Lower lobe of right lung (tissue), 2 donors: ENCODE measurements around the gene NSUN4. TPM values are rescaled to one million over a fixed set of nuclear protein-coding genes. Genes with fewer than 3 reads are reported as not detected.
A peak's percentile ranks its signal among the peaks of the same experiment; 100 is the strongest.
"Not testable (repeated sequence)": the region's sequence is repeated elsewhere in the genome, so short reads cannot be mapped to it uniquely, and the experiment has no call there.

Experiments used
- ATAC-seq, 2 donors: fragments of 200-7000 bp; cut with Tn5 transposase; one replicate each; pipeline ENCODE4 v1.9.1; 2020 to 2022; ENCODE audit warnings: mild to moderate bottlenecking in 2 of 2, moderate library complexity in 2 of 2
- DNase-seq: peaks from one replicate; pipeline ENCODE4 v3.0.0-alpha.2; 2020
- H3K27ac ChIP-seq: fragments of 200-600 bp; one replicate; pipeline ENCODE4 v1.8.0; 2022
- H3K27me3 ChIP-seq: fragments of 200-600 bp; one replicate; pipeline ENCODE4 v1.8.0; 2022; ENCODE audit warnings: low read depth
- H3K36me3 ChIP-seq: fragments of 200-600 bp; one replicate; pipeline ENCODE4 v1.8.0; 2022; ENCODE audit warnings: mild to moderate bottlenecking
- H3K4me1 ChIP-seq: fragments of 200-600 bp; one replicate; pipeline ENCODE4 v1.8.0; 2022
- H3K4me3 ChIP-seq: fragments of 200-600 bp; one replicate; pipeline ENCODE4 v1.8.0; 2022; ENCODE audit warnings: mild to moderate bottlenecking
- H3K9me3 ChIP-seq: fragments of 200-600 bp; one replicate; pipeline ENCODE4 v1.8.0; 2022
- CTCF ChIP-seq: fragments of 200-600 bp; IDR thresholded peaks from one replicate; pipeline ENCODE4 v1.8.0; 2022; ENCODE audit warnings: antibody characterized with exemption, mild to moderate bottlenecking
- intact Hi-C: fragments of 100-400 bp; cut with DNase I; formaldehyde crosslinking; loops from one replicate; pipeline ENCODE4 v1.11.0; 2022
- total RNA-seq: library from RNA; stranded (reverse); fragmentation: NEBNext Ultra II Directional; extraction: Animal tissue kit (Norgen Biotek cat#: 25700); gene quantifications from one replicate; pipeline ENCODE4 v1.2.1, GENCODE V29; 2021
- donor health status: DM: no; HTN: yes; CAD: no; lungs with severe emphysema.

The NSUN4 gene
- total RNA-seq, 1 donor from 2014 or later, result 26.9 TPM

GRCh38 chr1:46328182-46328581 lies 12.4 kb upstream of the NSUN4 start:
- ATAC-seq, DNase-seq, intact Hi-C loops, H3K27ac ChIP-seq, H3K4me3 ChIP-seq, H3K36me3 ChIP-seq, H3K27me3 ChIP-seq, H3K4me1 ChIP-seq, H3K9me3 ChIP-seq: not testable (repeated sequence)

GRCh38 chr1:46329807-46330206 lies 10.8 kb upstream of the NSUN4 start:
- H3K27ac ChIP-seq, H3K4me3 ChIP-seq, H3K36me3 ChIP-seq, ATAC-seq, DNase-seq, H3K4me1 ChIP-seq, H3K27me3 ChIP-seq, intact Hi-C loops, H3K9me3 ChIP-seq: not testable (repeated sequence)

GRCh38 chr1:46330381-46330780 lies 10.2 kb upstream of the NSUN4 start:
- ATAC-seq, H3K27me3 ChIP-seq, H3K36me3 ChIP-seq, H3K27ac ChIP-seq, H3K4me1 ChIP-seq, DNase-seq, H3K4me3 ChIP-seq, intact Hi-C loops, H3K9me3 ChIP-seq: not testable (repeated sequence)

- DNase-seq, H3K36me3 ChIP-seq, intact Hi-C loops, H3K9me3 ChIP-seq, H3K4me3 ChIP-seq, H3K4me1 ChIP-seq, H3K27me3 ChIP-seq, H3K27ac ChIP-seq, ATAC-seq: not testable (repeated sequence)
Observed at GRCh38 chr1:46331786-46332540, 8.6 kb upstream of the NSUN4 start.

- DNase-seq, result no peak
- ATAC-seq, result peak; percentile 56 to 65
- intact Hi-C loops, result no loop called here
Observed at GRCh38 chr1:46333300-46334029, 7.1 kb upstream of the NSUN4 start.

GRCh38 chr1:46334030-46334384 lies 6.6 kb upstream of the NSUN4 start:
- intact Hi-C loops, result no loop called here

More at GRCh38 chr1:46333300-46334029, 7.1 kb upstream of the NSUN4 start:
- H3K4me1 ChIP-seq, result no peaks in the 10 kb centered on the region
- no peaks in the 10 kb centered on the region for H3K9me3 ChIP-seq
- H3K36me3 ChIP-seq, result no peaks in the 10 kb centered on the region
- no peak for TF ChIP-seq CTCF
- no peaks in the 10 kb centered on the region for H3K27me3 ChIP-seq
- H3K4me3 ChIP-seq, result no peak overlapping the region
- H3K27ac ChIP-seq, result no peak overlapping the region

GRCh38 chr1:46335081-46335480 lies 5.5 kb upstream of the NSUN4 start:
- intact Hi-C loops, result no loop called here
- H3K9me3 ChIP-seq, result no peaks in the 10 kb centered on the region
- ATAC-seq (no peak), DNase-seq (no peak)
- no peak overlapping the region for H3K27ac ChIP-seq
- no peak overlapping the region for H3K4me3 ChIP-seq
- no peaks in the 10 kb centered on the region for H3K27me3 ChIP-seq
- H3K36me3 ChIP-seq, result no peaks in the 10 kb centered on the region
- H3K4me1 ChIP-seq, result peaks cover 8% of the 10 kb centered on the region
- no peak for TF ChIP-seq CTCF

More at GRCh38 chr1:46334030-46334384, 6.6 kb upstream of the NSUN4 start:
- TF ChIP-seq CTCF, result no peak
- no peak for ATAC-seq
- Histone ChIP-seq H3K4me3 (no peak overlapping the region), H3K4me1 (no peaks in the 10 kb centered on the region), H3K9me3 (no peaks in the 10 kb centered on the region), H3K36me3 (no peaks in the 10 kb centered on the region), H3K27ac (no peak overlapping the region), H3K27me3 (no peaks in the 10 kb centered on the region)
- DNase-seq, result no peak

- H3K27ac ChIP-seq, ATAC-seq, intact Hi-C loops, H3K27me3 ChIP-seq, H3K36me3 ChIP-seq, DNase-seq, H3K4me3 ChIP-seq, H3K9me3 ChIP-seq: not testable (repeated sequence)
- H3K4me1 ChIP-seq, result peaks cover 15% of the 10 kb centered on the region
Observed at GRCh38 chr1:46337409-46337808, 3.2 kb upstream of the NSUN4 start.
